CD14-positive monocyte (primary cell): Measurements from ENCODE around the gene MAGEA8. TPM values are rescaled to one million over a fixed set of nuclear protein-coding genes. Genes with fewer than 3 reads are reported as not detected.

Experiments
- DNase-seq, 3 donors: peaks; one replicate each; pipeline ENCODE4 v3.0.0-alpha.2; 2011 to 2022
- H2AFZ ChIP-seq: 2 replicates; pipeline ENCODE4 v1.6.0; 2012; ENCODE audit warnings: mild to moderate bottlenecking, low read depth, low read length, inconsistent platforms; ENCODE audit not compliant: insufficient read depth, poor library complexity, severe bottlenecking
- H3K27ac ChIP-seq, 2 donors: 1 replicate in 1 of 2; 2 replicates in 1 of 2; pipeline ENCODE4 v1.5.1; 2012 to 2013; ENCODE audit warnings: low read length in 2 of 2, control low read depth in 1 of 2, inconsistent platforms in 1 of 2, low read depth in 1 of 2, mild to moderate bottlenecking in 1 of 2
- H3K27me3 ChIP-seq, 2 donors: one replicate each; pipeline versions ENCODE4 v1.6.0 to v1.6.1; 2011 to 2013; ENCODE audit warnings: low read length in 2 of 2; ENCODE audit not compliant: control insufficient read depth in 2 of 2, insufficient read depth in 2 of 2
- H3K36me3 ChIP-seq, 2 donors: replicated peaks in 1 of 2; 1 replicate in 1 of 2; 2 replicates in 1 of 2; pipeline versions ENCODE4 v1.5.1 to v1.6.1; 2012 to 2013; ENCODE audit warnings: low read length in 2 of 2, control low read depth in 1 of 2, inconsistent platforms in 1 of 2, mild to moderate bottlenecking in 1 of 2; ENCODE audit not compliant: insufficient read depth in 2 of 2, control insufficient read depth in 1 of 2
- H3K4me1 ChIP-seq, 2 donors: 1 replicate in 1 of 2; 2 replicates in 1 of 2; pipeline versions ENCODE4 v1.5.1 to v1.6.1; 2012 to 2013; ENCODE audit warnings: low read length in 2 of 2, control low read depth in 1 of 2, inconsistent platforms in 1 of 2, mild to moderate bottlenecking in 1 of 2, moderate library complexity in 1 of 2; ENCODE audit not compliant: insufficient read depth in 2 of 2, control insufficient read depth in 1 of 2
- H3K4me2 ChIP-seq: replicated peaks from 2 replicates; pipeline ENCODE3; 2012; ENCODE audit warnings: low read length, moderate library complexity, mild to moderate bottlenecking; ENCODE audit not compliant: poor library complexity, severe bottlenecking; ENCODE audit errors: extremely low read depth
- H3K4me3 ChIP-seq, 3 experiments: fragments of 200-600 bp in 1 of 3; sonication (generic) in 1 of 3; replicated peaks in 1 of 3; 1 replicate in 2 of 3; 2 replicates in 1 of 3; pipeline ENCODE4 v1.5.1; 2011 to 2013; ENCODE audit warnings: low read length in 3 of 3, mild to moderate bottlenecking in 3 of 3, control low read depth in 2 of 3, low read depth in 2 of 3, inconsistent platforms in 1 of 3, moderate library complexity in 1 of 3
- H3K79me2 ChIP-seq: 2 replicates; pipeline ENCODE4 v1.6.0; 2012; ENCODE audit warnings: mild to moderate bottlenecking, control low read depth, inconsistent platforms, low read length, moderate library complexity; ENCODE audit not compliant: insufficient read depth
- H3K9ac ChIP-seq: 2 replicates; pipeline ENCODE4 v1.6.0; 2017; ENCODE audit warnings: low read length, mild to moderate bottlenecking; ENCODE audit not compliant: insufficient read depth, poor library complexity, severe bottlenecking
- H3K9me3 ChIP-seq, 2 donors: replicated peaks in 1 of 2; 1 replicate in 1 of 2; 2 replicates in 1 of 2; pipeline versions ENCODE4 v1.5.1 to v1.6.1; 2012 to 2013; ENCODE audit warnings: low read length in 2 of 2, control low read depth in 1 of 2; ENCODE audit not compliant: control insufficient read depth in 1 of 2, insufficient read depth in 1 of 2
- H4K20me1 ChIP-seq: 2 replicates; pipeline ENCODE4 v1.6.0; 2012; ENCODE audit warnings: mild to moderate bottlenecking, low read length, control low read depth, moderate library complexity; ENCODE audit not compliant: insufficient read depth
- H3K27ac Mint-ChIP-seq, 7 donors: one replicate each; pipeline ENCODE4 v1.8.0; 2020; ENCODE audit warnings: mild to moderate bottlenecking in 7 of 7, mixed read lengths in 7 of 7, moderate library complexity in 6 of 7, inconsistent platforms in 2 of 7
- H3K27me3 Mint-ChIP-seq, 3 donors: one replicate each; pipeline ENCODE4 v1.8.0; 2021 to 2022; ENCODE audit warnings: low read depth in 3 of 3, mild to moderate bottlenecking in 3 of 3, mixed read lengths in 3 of 3, moderate library complexity in 3 of 3, inconsistent platforms in 1 of 3
- H3K36me3 Mint-ChIP-seq, 2 donors: one replicate each; pipeline ENCODE4 v1.8.0; 2020; ENCODE audit warnings: mixed read lengths in 2 of 2, inconsistent platforms in 1 of 2, mild to moderate bottlenecking in 1 of 2
- H3K4me1 Mint-ChIP-seq: one replicate; pipeline ENCODE4 v1.8.0; 2020; ENCODE audit warnings: mild to moderate bottlenecking, mixed read lengths
- H3K4me3 Mint-ChIP-seq, 2 donors: one replicate each; pipeline ENCODE4 v1.8.0; 2020; ENCODE audit warnings: mild to moderate bottlenecking in 2 of 2, mixed read lengths in 2 of 2, moderate library complexity in 1 of 2
- H3K9me3 Mint-ChIP-seq, 7 donors: one replicate each; pipeline ENCODE4 v1.8.0; 2020 to 2022; ENCODE audit warnings: mixed read lengths in 7 of 7, mild to moderate bottlenecking in 6 of 7, moderate library complexity in 6 of 7, inconsistent platforms in 2 of 7
- WGBS: methylation state at CpG from one replicate; pipeline ENCODE4 v1.1.5; 2013; ENCODE audit warnings: missing lambda C conversion rate; ENCODE audit not compliant: insufficient coverage; 5-methylcytosine and 5-hydroxymethylcytosine counted together
- intact Hi-C, 2 donors: fragments of 100-400 bp; cut with micrococcal nuclease; formaldehyde crosslinking; loops; one replicate each; pipeline versions ENCODE4 v1.15.0 to v1.15.1; 2023
- polyA plus RNA-seq, 3 donors: library from polyadenylated mRNA; depleted of rRNA in 1 of 3; unstranded in 2 of 3; stranded (reverse) in 1 of 3; fragments of 300-500 nt in 2 of 3; fragments of >200 nt in 1 of 3; fragmentation: Illumina TruSeq in 2 of 3; gene quantifications; 1 replicate in 2 of 3; 2 replicates in 1 of 3; pipeline ENCODE4 v1.2.3, GENCODE V29; 2012 to 2021
- TF ChIP-seq, protein P1 (sequence below): fragments of 200-600 bp; IDR thresholded peaks from one replicate; pipeline ENCODE4 v1.8.0; 2022; ENCODE audit warnings: antibody characterized with exemption, mild to moderate bottlenecking

MAGEA8 gene
- polyA plus RNA-seq, 3 donors = not detected

DNA sequence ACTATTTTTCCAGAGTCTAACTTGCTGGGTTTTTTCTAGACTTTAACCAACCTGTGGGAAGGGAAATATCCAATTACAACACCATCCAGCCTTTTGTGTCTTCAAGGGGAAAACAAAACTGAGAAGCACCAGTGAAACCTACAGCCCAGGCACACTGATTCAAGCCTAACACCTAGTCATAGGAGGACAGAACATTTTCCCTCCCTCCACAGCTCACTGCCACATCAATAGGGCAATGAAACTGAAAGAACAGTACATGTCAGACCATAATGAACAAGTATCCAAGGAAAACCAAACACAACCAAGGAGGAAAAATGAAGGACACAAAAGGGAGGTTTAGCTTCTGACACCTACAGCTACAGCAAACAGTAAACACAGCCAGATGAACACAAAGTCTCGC lies 17.6 kb downstream of the MAGEA8 start:
- Histone ChIP-seq H3K9ac (no peak overlapping the region), H3K4me3 (no peak overlapping the region), H3K4me2 (no peak overlapping the region), H3K36me3 (no peaks in the 10 kb centered on the region), H2AFZ (no peak overlapping the region), H3K27ac (no peak overlapping the region), H4K20me1 (no peaks in the 10 kb centered on the region), H3K27me3 (no peaks in the 10 kb centered on the region), H3K79me2 (no peaks in the 10 kb centered on the region), H3K4me1 (no peaks in the 10 kb centered on the region), H3K9me3 (no peaks in the 10 kb centered on the region)
- TF ChIP-seq, protein P1, sequence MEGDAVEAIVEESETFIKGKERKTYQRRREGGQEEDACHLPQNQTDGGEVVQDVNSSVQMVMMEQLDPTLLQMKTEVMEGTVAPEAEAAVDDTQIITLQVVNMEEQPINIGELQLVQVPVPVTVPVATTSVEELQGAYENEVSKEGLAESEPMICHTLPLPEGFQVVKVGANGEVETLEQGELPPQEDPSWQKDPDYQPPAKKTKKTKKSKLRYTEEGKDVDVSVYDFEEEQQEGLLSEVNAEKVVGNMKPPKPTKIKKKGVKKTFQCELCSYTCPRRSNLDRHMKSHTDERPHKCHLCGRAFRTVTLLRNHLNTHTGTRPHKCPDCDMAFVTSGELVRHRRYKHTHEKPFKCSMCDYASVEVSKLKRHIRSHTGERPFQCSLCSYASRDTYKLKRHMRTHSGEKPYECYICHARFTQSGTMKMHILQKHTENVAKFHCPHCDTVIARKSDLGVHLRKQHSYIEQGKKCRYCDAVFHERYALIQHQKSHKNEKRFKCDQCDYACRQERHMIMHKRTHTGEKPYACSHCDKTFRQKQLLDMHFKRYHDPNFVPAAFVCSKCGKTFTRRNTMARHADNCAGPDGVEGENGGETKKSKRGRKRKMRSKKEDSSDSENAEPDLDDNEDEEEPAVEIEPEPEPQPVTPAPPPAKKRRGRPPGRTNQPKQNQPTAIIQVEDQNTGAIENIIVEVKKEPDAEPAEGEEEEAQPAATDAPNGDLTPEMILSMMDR = no peak
- no CpG with 5 or more reads among the region's 1 CpG for WGBS
- no peak overlapping the region for H3K4me3 Mint-ChIP-seq
- H3K4me1 Mint-ChIP-seq = no peaks in the 10 kb centered on the region
- no peaks in the 10 kb centered on the region for H3K27me3 Mint-ChIP-seq
- DNase-seq = no peak
- intact Hi-C loops = no loop called here
- H3K27ac Mint-ChIP-seq = no peak overlapping the region
- H3K9me3 Mint-ChIP-seq = peaks cover 0 to 3% (median 0%) of the 10 kb centered on the region in 7 donors
- no peaks in the 10 kb centered on the region for H3K36me3 Mint-ChIP-seq

DNA sequence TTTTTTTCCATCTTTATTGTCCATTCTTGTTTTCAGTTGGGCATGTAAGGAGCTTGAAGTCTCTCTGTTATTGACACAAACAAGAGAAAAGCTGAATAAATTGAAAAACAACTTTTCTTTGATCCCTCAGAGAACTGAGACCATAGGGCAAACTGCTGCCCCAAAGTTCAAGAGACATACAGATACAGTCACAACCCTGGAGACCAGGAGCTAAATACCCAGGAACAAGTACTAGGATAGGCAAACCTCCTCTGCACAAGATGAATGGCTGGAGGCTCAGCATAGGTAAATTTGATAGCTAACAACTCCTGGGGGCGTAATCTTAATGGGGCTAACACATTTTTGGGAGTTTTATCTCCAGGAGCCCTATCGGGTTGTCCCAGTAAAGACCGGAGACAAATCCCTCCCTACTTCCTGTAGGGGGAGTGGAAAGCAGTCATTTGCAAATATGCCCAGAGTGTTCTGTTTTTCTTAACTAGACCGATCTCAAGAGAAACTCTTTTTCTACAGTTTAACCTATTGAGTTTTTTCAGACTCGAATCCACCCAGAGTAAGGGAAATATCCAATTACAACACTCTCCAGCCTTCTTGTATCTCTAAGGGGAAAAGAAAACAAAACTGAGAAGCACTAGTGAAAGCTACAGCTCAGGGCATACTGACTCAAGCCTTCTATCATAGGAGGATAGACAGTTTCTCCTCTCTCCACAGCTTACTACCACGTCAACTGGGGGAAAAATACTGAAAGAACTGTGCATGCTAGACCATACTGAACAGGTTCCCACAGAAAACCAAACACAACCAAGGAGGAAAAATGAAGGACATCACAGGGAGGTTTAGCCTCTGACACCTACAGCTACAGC lies 23.1 kb downstream of the MAGEA8 start:
- intact Hi-C loops = no loop called here
- no peaks in the 10 kb centered on the region for H3K79me2 ChIP-seq
- DNase-seq = no peak
- no peak overlapping the region for H3K27ac ChIP-seq
- H3K9me3 Mint-ChIP-seq = peaks cover 0 to 3% (median 0%) of the 10 kb centered on the region in 7 donors
- H3K27me3 Mint-ChIP-seq = peaks cover 0 to 1% (median 0%) of the 10 kb centered on the region in 3 donors
- H3K27me3 ChIP-seq = no peaks in the 10 kb centered on the region
- H3K4me1 ChIP-seq = peaks cover 0 to 3% of the 10 kb centered on the region in 2 donors
- H3K36me3 Mint-ChIP-seq = no peaks in the 10 kb centered on the region
- WGBS = no CpG with 5 or more reads among the region's 6 CpGs
- peak overlapping the region; percentile 47 for H3K4me2 ChIP-seq
- no peaks in the 10 kb centered on the region for H3K9me3 ChIP-seq
- H3K4me3 ChIP-seq = peak overlapping the region in 2 of 3 experiments; percentile 22 to 39
- H3K4me3 Mint-ChIP-seq = peak overlapping the region; percentile 56 to 85
- peak overlapping the region; percentile 59 for H2AFZ ChIP-seq
- peaks cover 8% of the 10 kb centered on the region for H3K4me1 Mint-ChIP-seq
- peak overlapping the region; percentile 9 for H3K9ac ChIP-seq
- no peaks in the 10 kb centered on the region for H4K20me1 ChIP-seq
- TF ChIP-seq, protein P1 = peak; percentile 19
- H3K27ac Mint-ChIP-seq = no peak overlapping the region
- no peaks in the 10 kb centered on the region for H3K36me3 ChIP-seq
